Thyroid gland (tissue), 4 donors: ENCODE results near the gene TRAPPC2L. TPM values are rescaled to one million over a fixed set of nuclear protein-coding genes. Genes with fewer than 3 reads are reported as not detected.

Source experiments
- DNase-seq, 2 donors: peaks; one replicate each; pipeline ENCODE4 v3.0.0-alpha.2; 2019
- H3K27ac ChIP-seq, 3 donors: fragments of 200-600 bp; sonication (generic); 1 replicate in 2 of 3; 2 replicates in 1 of 3; pipeline ENCODE4 v1.5.1; 2016 to 2019; ENCODE audit warnings: mild to moderate bottlenecking in 1 of 3, moderate library complexity in 1 of 3
- H3K27me3 ChIP-seq: fragments of 200-600 bp; sonication (generic); one replicate; pipeline ENCODE4 v1.5.1; 2019
- H3K36me3 ChIP-seq, 2 donors: fragments of 200-600 bp; sonication (generic); one replicate each; pipeline ENCODE4 v1.5.1; 2016 to 2019
- H3K4me1 ChIP-seq, 2 donors: fragments of 200-600 bp; sonication (generic); one replicate each; pipeline ENCODE4 v1.5.1; 2017 to 2019
- H3K4me3 ChIP-seq, 3 donors: fragments of 200-600 bp; sonication (generic); replicated peaks in 1 of 3; 1 replicate in 2 of 3; 2 replicates in 1 of 3; pipeline ENCODE4 v1.5.1; 2016; ENCODE audit warnings: mild to moderate bottlenecking in 1 of 3
- H3K9me3 ChIP-seq: fragments of 200-600 bp; sonication (generic); one replicate; pipeline ENCODE4 v1.5.1; 2017
- CTCF ChIP-seq, 6 experiments: fragments of 200-600 bp in 3 of 6; fragments of 450-650 bp in 3 of 6; sonication (generic) in 3 of 6; IDR thresholded peaks; one replicate each; pipeline ENCODE4 v1.5.1; 2016 to 2019; ENCODE audit warnings: antibody characterized with exemption in 6 of 6, mild to moderate bottlenecking in 2 of 6, inconsistent platforms in 1 of 6, moderate library complexity in 1 of 6
- POLR2A ChIP-seq, 2 donors: fragments of 450-650 bp; IDR thresholded peaks; one replicate each; pipeline ENCODE4 v1.6.1; 2017; ENCODE audit warnings: antibody characterized with exemption in 2 of 2, mild to moderate bottlenecking in 2 of 2, moderate library complexity in 1 of 2
- WGBS, 2 donors: methylation state at CpG; one replicate each; pipeline ENCODE4 v1.1.5; 2017; 5-methylcytosine and 5-hydroxymethylcytosine counted together
- intact Hi-C: fragments of 100-400 bp; cut with DNase I; formaldehyde crosslinking; loops from one replicate; pipeline ENCODE4 v1.15.1; 2023
- total RNA-seq, 4 donors: library from RNA; depleted of rRNA; stranded (reverse); fragments of >200 nt; gene quantifications; one replicate each; pipeline ENCODE4 v1.2.3, GENCODE V29; 2016

The TRAPPC2L gene
- total RNA-seq, 4 donors from 2014 or later, result 18.9 to 50.4 (median 43.8) TPM

DNA sequence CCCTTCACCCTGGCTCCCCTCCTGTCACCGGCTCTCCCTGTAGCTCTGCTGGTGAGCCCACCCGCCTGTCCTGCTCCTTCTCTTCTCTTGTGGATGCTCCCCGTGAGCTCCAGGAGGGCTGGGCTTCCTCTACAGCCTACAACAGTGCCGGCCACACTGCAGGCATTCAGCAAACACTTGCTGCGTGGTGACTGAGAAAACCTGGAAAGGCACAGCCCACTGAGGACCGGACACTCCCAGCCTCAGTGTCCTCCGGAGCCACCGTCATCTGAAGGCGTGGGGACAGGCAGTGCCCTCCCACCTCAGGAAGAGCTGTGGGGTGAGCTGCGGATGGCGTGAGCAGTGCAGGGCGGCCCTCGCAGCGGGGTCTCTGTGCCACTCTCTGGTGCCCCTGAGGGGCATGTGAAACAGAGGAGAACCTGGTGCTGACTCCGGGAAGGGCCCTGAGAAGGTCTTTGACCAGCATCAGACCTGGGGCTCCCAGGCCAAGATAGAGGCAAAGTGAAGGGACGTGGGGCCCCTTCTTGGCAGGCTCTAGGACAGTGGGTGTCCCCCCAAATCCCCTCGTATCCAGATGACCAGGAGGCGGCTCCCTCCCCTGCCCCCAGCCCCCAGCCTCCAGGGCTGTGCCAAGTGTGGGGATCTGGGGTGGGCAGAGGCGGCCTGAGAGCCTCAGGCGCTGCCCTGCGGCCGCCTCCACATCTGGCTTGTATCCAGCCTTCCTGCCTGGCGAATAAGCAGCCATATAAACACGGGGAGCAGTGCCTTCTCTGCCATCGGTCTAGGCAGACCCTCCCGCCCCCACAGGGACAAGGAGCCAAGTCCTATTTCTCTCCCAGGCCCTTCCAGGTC is 53.6 kb downstream of the TRAPPC2L start:
- Histone ChIP-seq H3K4me1 (peaks cover 0 to 2% of the 10 kb centered on the region in 2 donors), H3K9me3 (no peaks in the 10 kb centered on the region), H3K27ac (no peak overlapping the region), H3K27me3 (no peaks in the 10 kb centered on the region), H3K4me3 (no peak overlapping the region), H3K36me3 (no peaks in the 10 kb centered on the region)
- intact Hi-C loops, result no loop called here
- DNase-seq, result no peak
- TF ChIP-seq CTCF (IDR thresholded peaks at IDR 0.05), result no peak
- no peak for TF ChIP-seq POLR2A (IDR thresholded peaks at IDR 0.05)
- WGBS, 2 donors, result 54 to 61% methylated on average over 11 to 24 of the region's 26 CpGs

DNA sequence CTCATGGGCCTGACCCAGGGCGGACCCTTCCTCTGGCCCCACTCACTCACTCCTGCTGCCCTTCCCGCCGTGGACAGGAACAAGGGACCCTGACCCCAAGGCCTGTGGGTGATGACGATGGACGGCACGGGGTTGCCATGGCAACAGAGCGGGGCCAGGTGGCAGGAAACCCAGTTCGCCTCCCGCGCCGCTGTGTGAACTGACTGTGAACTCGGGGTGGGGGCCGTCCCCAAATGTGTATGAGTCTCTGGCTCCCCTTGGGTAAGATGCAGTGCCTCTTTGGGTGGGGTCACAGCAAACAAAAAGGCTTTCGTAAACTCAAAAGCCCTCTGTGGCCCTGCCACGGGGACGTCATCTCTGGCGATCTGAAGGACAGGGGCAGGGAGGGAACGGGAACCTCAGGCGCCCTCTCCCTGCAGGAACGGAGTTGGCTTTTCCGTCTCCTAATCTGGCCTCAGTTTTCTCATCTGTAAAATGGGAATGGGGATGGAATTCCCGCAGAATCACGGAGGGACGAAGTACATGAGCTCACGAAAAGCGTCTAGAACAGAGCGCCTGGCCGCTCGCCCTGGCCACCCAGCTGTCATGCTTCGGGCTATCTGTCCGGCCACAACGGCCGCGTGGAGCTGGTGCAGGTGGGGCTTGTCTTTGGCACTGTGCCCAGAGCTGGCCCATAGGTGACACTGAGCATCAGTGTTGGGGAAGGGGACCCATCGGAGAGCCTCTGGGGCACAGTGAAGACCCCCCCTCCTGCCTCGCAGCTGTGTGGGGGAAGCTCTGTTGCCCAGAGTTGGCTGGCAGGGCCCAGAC is 54.4 kb downstream of the TRAPPC2L start:
- no peaks in the 10 kb centered on the region for H3K36me3 ChIP-seq
- WGBS, 2 donors, result 74 to 78% methylated on average over 27 to 34 of the region's 36 CpGs
- H3K4me1 ChIP-seq, result peaks cover 0 to 2% of the 10 kb centered on the region in 2 donors
- H3K9me3 ChIP-seq, result no peaks in the 10 kb centered on the region
- no peak for DNase-seq
- H3K27ac ChIP-seq, result no peak overlapping the region
- no peak for TF ChIP-seq CTCF (IDR thresholded peaks at IDR 0.05)
- no peak for TF ChIP-seq POLR2A (IDR thresholded peaks at IDR 0.05)
- intact Hi-C loops, result no loop called here
- no peak overlapping the region for H3K4me3 ChIP-seq
- no peaks in the 10 kb centered on the region for H3K27me3 ChIP-seq

GRCh38 chr16:88911946-88912310 is 55.0 kb downstream of the TRAPPC2L start:
- no peak for DNase-seq
- 90 to 94% methylated on average over 10 to 13 of the region's 16 CpGs for WGBS, 2 donors
- intact Hi-C loops, result no loop called here
- Histone ChIP-seq H3K27me3 (no peaks in the 10 kb centered on the region), H3K27ac (no peak overlapping the region), H3K9me3 (no peaks in the 10 kb centered on the region), H3K36me3 (no peaks in the 10 kb centered on the region), H3K4me1 (peaks cover 0 to 2% of the 10 kb centered on the region in 2 donors), H3K4me3 (no peak overlapping the region)
- TF ChIP-seq CTCF (IDR thresholded peaks at IDR 0.05), result no peak
- no peak for TF ChIP-seq POLR2A (IDR thresholded peaks at IDR 0.05)

Other genes with a start within 250 kb of the TRAPPC2L start
- gene IL17C, start 218.6 kb upstream of the TRAPPC2L start, total RNA-seq, result not detected
- gene CYBA, start 206.1 kb upstream of the TRAPPC2L start, total RNA-seq, result 100 to 1,000 TPM; 199 to 475 (median 339) TPM
- 10 to 100 TPM; 20.7 to 52.5 (median 43.2) TPM for gene MVD, start 194.0 kb upstream of the TRAPPC2L start, total RNA-seq
- gene SNAI3, start 170.6 kb upstream of the TRAPPC2L start, total RNA-seq, result 1 to 10 TPM in 3 of 4 donors, under 1 TPM in 1; 0.33 to 1.3 (median 1.3) TPM
- 10 to 100 TPM; 12.5 to 26.8 (median 19.1) TPM for gene RNF166, start 150.7 kb upstream of the TRAPPC2L start, total RNA-seq
- gene CTU2, start 150.6 kb upstream of the TRAPPC2L start, total RNA-seq, result 10 to 100 TPM in 2 of 4 donors, 1 to 10 TPM in 2; 7.7 to 21.2 (median 13.6) TPM
- gene PIEZO1, start 71.9 kb upstream of the TRAPPC2L start, total RNA-seq, result 100 to 1,000 TPM in 3 of 4 donors, 10 to 100 TPM in 1; 81.2 to 145 (median 113) TPM
- gene CDT1, start 53.3 kb upstream of the TRAPPC2L start, total RNA-seq, result 1 to 10 TPM in 2 of 4 donors, under 1 TPM in 2; 0.33 to 1.8 (median 0.99) TPM
- gene APRT, start 45.2 kb upstream of the TRAPPC2L start, total RNA-seq, result 100 to 1,000 TPM in 3 of 4 donors, 10 to 100 TPM in 1; 88.9 to 182 (median 118) TPM
- gene GALNS, start 180 bp upstream of the TRAPPC2L start, total RNA-seq, result 10 to 100 TPM; 14.4 to 41.9 (median 33.0) TPM
- gene PABPN1L, start 9.5 kb downstream of the TRAPPC2L start, total RNA-seq, result not detected
- gene CBFA2T3, start 120.1 kb downstream of the TRAPPC2L start, total RNA-seq, result 1 to 10 TPM; 1.3 to 3.8 (median 2.6) TPM
- gene ACSF3, start 236.7 kb downstream of the TRAPPC2L start, total RNA-seq, result 10 to 100 TPM; 30.1 to 51.2 (median 33.4) TPM